ENCODE results near the gene MATN1.

Gene MATN1

GRCh38 chr1:30705698-30706097, 17.7 kb downstream of the MATN1 start:
- no peak overlapping the region for H3K4me2 ChIP-seq (ENCODE audit: low read length)
- H3K4me3 ChIP-seq (ENCODE audit: low read length) = no peak overlapping the region

DNA sequence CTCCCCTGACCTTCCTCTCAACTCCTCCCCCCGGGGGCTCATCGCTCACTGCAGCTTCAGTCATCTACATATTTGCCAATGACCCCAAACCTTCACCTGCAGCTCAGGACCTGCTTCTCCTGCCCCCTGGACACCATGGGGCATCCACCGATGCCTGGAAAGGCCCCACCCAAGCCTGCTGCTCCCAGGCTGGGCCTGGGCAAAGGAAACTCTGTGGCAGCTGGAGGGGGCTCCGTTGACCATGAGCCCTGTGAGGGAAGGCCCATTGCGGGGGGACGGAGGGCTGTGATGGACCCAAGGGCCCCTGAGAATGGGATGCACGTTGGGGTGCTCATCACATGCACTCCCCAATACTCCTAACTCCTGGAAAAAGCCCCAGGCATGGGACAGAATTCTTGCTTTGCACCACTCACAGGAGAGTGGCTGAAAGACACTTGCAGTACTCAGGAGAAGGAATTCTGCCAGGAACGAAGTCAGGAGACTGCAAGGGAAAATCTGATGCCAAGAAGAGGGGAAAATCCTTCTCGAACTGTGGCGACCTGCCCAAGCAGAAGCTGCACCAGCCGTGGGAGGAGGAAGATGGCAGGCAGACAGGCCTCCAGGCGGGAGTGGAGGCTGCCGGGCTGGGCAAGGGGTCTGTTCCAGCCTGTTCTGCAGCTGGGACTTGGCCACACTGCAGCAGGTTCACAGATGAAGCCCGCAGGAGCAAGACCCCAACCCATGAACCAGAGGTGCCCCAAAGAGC, 18.4 kb downstream of the MATN1 start:
- Histone ChIP-seq H3K27ac (ENCODE audit: low read depth, low read length) (no peak overlapping the region), H3K4me2 (ENCODE audit: low read length) (no peak overlapping the region), H3K4me1 (ENCODE audit: control insufficient read depth, low read length) (no peaks in the 10 kb centered on the region), H3K36me3 (ENCODE audit: control insufficient read depth, low read length) (no peaks in the 10 kb centered on the region), H3F3A (ENCODE audit: control insufficient read depth, insufficient read depth) (no peaks in the 10 kb centered on the region), H4K20me1 (ENCODE audit: control insufficient read depth, insufficient read depth, low read depth, low read length) (no peaks in the 10 kb centered on the region), H3K27me3 (ENCODE audit: control insufficient read depth, low read length) (peaks cover 5% of the 10 kb centered on the region; the same call in 1 of the 2 replicates), H3K9me2 (replicated peaks; ENCODE audit: control insufficient read depth, low read length) (no peaks in the 10 kb centered on the region), H3K79me2 (ENCODE audit: control insufficient read depth, low read length) (no peaks in the 10 kb centered on the region), H3K4me3 (ENCODE audit: low read length) (no peak overlapping the region), H3K9me3 (ENCODE audit: control insufficient read depth, insufficient read depth, low read length) (no peaks in the 10 kb centered on the region)
- TF ChIP-seq, protein P1, sequence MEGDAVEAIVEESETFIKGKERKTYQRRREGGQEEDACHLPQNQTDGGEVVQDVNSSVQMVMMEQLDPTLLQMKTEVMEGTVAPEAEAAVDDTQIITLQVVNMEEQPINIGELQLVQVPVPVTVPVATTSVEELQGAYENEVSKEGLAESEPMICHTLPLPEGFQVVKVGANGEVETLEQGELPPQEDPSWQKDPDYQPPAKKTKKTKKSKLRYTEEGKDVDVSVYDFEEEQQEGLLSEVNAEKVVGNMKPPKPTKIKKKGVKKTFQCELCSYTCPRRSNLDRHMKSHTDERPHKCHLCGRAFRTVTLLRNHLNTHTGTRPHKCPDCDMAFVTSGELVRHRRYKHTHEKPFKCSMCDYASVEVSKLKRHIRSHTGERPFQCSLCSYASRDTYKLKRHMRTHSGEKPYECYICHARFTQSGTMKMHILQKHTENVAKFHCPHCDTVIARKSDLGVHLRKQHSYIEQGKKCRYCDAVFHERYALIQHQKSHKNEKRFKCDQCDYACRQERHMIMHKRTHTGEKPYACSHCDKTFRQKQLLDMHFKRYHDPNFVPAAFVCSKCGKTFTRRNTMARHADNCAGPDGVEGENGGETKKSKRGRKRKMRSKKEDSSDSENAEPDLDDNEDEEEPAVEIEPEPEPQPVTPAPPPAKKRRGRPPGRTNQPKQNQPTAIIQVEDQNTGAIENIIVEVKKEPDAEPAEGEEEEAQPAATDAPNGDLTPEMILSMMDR (IDR thresholded peaks at IDR 0.05; ENCODE audit: low read depth, low read length, poor library complexity, severe bottlenecking) = no peak
- TF ChIP-seq EZH2phosphoT487 (IDR thresholded peaks at IDR 0.05; ENCODE audit: borderline replicate concordance, low read length) = no peak

More at GRCh38 chr1:30705698-30706097, 17.7 kb downstream of the MATN1 start:
- Histone ChIP-seq H3K9me2 (replicated peaks; ENCODE audit: control insufficient read depth, low read length) (no peaks in the 10 kb centered on the region), H3K36me3 (ENCODE audit: control insufficient read depth, low read length) (no peaks in the 10 kb centered on the region), H3K9me3 (ENCODE audit: control insufficient read depth, insufficient read depth, low read length) (no peaks in the 10 kb centered on the region), H3K27ac (ENCODE audit: low read depth, low read length) (no peak overlapping the region), H3K4me1 (ENCODE audit: control insufficient read depth, low read length) (no peaks in the 10 kb centered on the region), H3K27me3 (ENCODE audit: control insufficient read depth, low read length) (peaks cover 5% of the 10 kb centered on the region; the same call in 1 of the 2 replicates), H3F3A (ENCODE audit: control insufficient read depth, insufficient read depth) (no peaks in the 10 kb centered on the region), H4K20me1 (ENCODE audit: control insufficient read depth, insufficient read depth, low read depth, low read length) (no peaks in the 10 kb centered on the region), H3K79me2 (ENCODE audit: control insufficient read depth, low read length) (no peaks in the 10 kb centered on the region)
- TF ChIP-seq, protein P1 (IDR thresholded peaks at IDR 0.05; ENCODE audit: low read depth, low read length, poor library complexity, severe bottlenecking) = no peak
- TF ChIP-seq EZH2phosphoT487 (IDR thresholded peaks at IDR 0.05; ENCODE audit: borderline replicate concordance, low read length) = no peak

DNA sequence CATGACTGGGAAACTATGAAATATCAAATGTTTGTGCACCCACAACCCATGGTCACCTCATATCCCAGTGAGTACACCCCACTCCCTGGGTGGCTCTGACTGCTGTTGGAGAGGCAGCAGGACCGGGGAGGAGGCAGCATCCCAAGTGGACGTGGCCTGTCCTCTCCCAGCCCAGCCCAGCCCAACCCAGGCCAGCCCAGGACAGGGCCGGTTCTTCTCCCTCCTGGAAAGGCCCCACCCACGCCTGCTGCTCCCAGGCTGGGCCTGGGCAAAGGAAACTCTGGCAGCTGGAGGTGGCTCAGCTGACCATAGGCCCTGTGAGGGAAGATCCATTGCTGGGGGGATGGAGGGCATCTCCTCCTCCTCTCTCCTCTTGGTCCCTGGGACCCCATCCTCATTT, 19.1 kb downstream of the MATN1 start:
- TF ChIP-seq, protein P1 (IDR thresholded peaks at IDR 0.05; ENCODE audit: low read depth, low read length, poor library complexity, severe bottlenecking) = no peak
- TF ChIP-seq EZH2phosphoT487 (IDR thresholded peaks at IDR 0.05; ENCODE audit: borderline replicate concordance, low read length) = no peak
- H3K4me2 ChIP-seq (ENCODE audit: low read length) = no peak overlapping the region
- no peaks in the 10 kb centered on the region for H3K9me2 ChIP-seq (replicated peaks; ENCODE audit: control insufficient read depth, low read length)
- H3K27me3 ChIP-seq (ENCODE audit: control insufficient read depth, low read length) = peaks cover 3% of the 10 kb centered on the region; the same call in 1 of the 2 replicates
- H3K4me3 ChIP-seq (ENCODE audit: low read length) = no peak overlapping the region
- no peaks in the 10 kb centered on the region for H4K20me1 ChIP-seq (ENCODE audit: control insufficient read depth, insufficient read depth, low read depth, low read length)
- H3K4me1 ChIP-seq (ENCODE audit: control insufficient read depth, low read length) = no peaks in the 10 kb centered on the region
- no peak overlapping the region for H3K27ac ChIP-seq (ENCODE audit: low read depth, low read length)
- no peaks in the 10 kb centered on the region for H3K9me3 ChIP-seq (ENCODE audit: control insufficient read depth, insufficient read depth, low read length)
- no peaks in the 10 kb centered on the region for H3F3A ChIP-seq (ENCODE audit: control insufficient read depth, insufficient read depth)
- no peaks in the 10 kb centered on the region for H3K79me2 ChIP-seq (ENCODE audit: control insufficient read depth, low read length)
- H3K36me3 ChIP-seq (ENCODE audit: control insufficient read depth, low read length) = no peaks in the 10 kb centered on the region
